VCaP (cell line): ENCODE measurements around the gene P3H2.

Source experiments
- H3K27ac ChIP-seq: fragments of 450-650 bp; 2 replicates; pipeline ENCODE4 v1.5.1; 2017
- CTCF ChIP-seq: fragments of 450-650 bp; conservative IDR thresholded peaks from 2 replicates; pipeline ENCODE4 v1.5.1; 2017; ENCODE audit warnings: mild to moderate bottlenecking, moderate library complexity

P3H2 gene

GRCh38 chr3:189927975-189928895 lies 192.5 kb downstream of the P3H2 start:
- H3K27ac ChIP-seq, result no peak overlapping the region
- no peak for TF ChIP-seq CTCF

GRCh38 chr3:189921770-189922169 lies 198.9 kb downstream of the P3H2 start:
- TF ChIP-seq CTCF, result no peak

GRCh38 chr3:189914799-189915198 lies 205.9 kb downstream of the P3H2 start:
- H3K27ac ChIP-seq, result no peak overlapping the region
- no peak for TF ChIP-seq CTCF

More at GRCh38 chr3:189921770-189922169, 198.9 kb downstream of the P3H2 start:
- H3K27ac ChIP-seq, result no peak overlapping the region

- H3K27ac ChIP-seq, result no peak overlapping the region
- no peak for TF ChIP-seq CTCF
Observed at GRCh38 chr3:189911001-189911400, 209.7 kb downstream of the P3H2 start.

- H3K27ac ChIP-seq, result no peak overlapping the region
- no peak for TF ChIP-seq CTCF
Observed at GRCh38 chr3:189909573-189909972, 211.1 kb downstream of the P3H2 start.

- no peak overlapping the region for H3K27ac ChIP-seq
- TF ChIP-seq CTCF, result no peak
Observed at GRCh38 chr3:189909139-189909538, 211.6 kb downstream of the P3H2 start.

GRCh38 chr3:189908646-189909045 lies 212.1 kb downstream of the P3H2 start:
- no peak for TF ChIP-seq CTCF
- no peak overlapping the region for H3K27ac ChIP-seq
